ENCODE measurements around the gene ATP5PB.

ATP5PB gene

DNA sequence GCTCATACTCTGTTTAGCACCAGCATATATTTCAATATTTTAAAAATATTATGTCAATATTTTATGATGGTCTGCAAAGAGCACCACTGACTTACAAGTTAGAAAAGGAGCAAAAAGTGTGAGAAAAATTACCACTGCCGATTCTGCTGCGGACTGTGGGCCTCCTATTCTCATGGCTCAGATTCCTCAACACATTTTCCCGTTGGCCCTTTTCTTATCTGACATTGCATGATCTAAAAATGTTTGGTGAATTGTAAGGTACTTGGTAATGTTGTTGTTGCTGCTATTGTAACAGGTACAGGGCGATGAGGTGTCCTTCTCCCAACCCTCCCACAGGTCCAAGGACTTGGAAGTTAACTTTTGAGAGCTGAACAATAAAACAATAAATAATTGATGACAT, 25.3 kb downstream of the ATP5PB start:
- no peak for DNase-seq (ENCODE audit: low spot score in 2 of 2)
- Mint-ChIP-seq H3K4me1 (peaks cover 39% of the 10 kb centered on the region), H3K27ac (peak overlapping the region; percentile 92), H3K36me3 (peaks cover 12% of the 10 kb centered on the region), H3K27me3 (no peaks in the 10 kb centered on the region), H3K9me3 (no peaks in the 10 kb centered on the region), H3K4me3 (peak overlapping the region; percentile 87)
- no peak for ATAC-seq (ENCODE audit: low read depth)

DNA sequence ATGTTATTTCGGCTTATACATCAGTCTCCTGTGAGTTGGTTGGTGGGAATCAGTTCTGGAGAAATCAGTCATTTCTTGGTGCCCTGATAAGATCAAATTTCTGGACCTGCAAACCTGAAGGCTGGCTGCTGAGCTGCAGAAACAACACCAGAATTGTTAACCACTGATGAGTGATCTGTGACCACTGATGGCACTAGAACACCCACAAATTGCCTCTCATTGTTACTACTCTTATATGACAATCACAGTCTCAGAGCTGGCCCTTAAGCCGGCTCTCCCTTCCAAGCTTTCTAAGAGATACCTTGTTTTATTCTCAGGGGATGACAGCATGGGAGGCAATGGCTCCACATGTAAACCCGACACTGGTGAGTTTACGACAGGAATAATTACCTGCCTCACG, 26.4 kb downstream of the ATP5PB start:
- H3K4me1 Mint-ChIP-seq: peaks cover 42% of the 10 kb centered on the region
- DNase-seq (ENCODE audit: low spot score in 2 of 2): no peak
- peak overlapping the region; percentile 22 for H3K27ac Mint-ChIP-seq
- H3K36me3 Mint-ChIP-seq: peaks cover 12% of the 10 kb centered on the region
- H3K9me3 Mint-ChIP-seq: no peaks in the 10 kb centered on the region
- no peaks in the 10 kb centered on the region for H3K27me3 Mint-ChIP-seq
- H3K4me3 Mint-ChIP-seq: peak overlapping the region; percentile 64
- ATAC-seq (ENCODE audit: low read depth): no peak

DNA sequence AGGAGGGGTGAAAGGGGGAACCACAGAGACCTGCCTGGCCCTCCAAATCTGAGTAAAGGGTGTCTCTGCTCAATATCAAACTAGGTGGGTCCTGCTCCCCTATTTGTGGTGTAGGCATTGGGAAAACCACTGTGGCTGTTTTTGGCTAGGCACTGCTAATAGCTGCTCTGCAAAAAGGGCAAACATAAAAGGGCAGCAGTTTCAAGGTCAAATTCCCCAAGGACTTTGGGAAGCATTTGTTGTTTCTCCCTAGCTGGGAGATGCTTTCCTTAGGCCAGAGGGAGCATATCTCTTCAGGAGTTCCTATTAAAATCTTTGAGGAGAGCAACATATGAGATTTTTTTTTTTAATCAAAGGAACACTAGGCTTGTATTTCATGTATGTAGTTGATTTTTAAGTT, 26.9 kb downstream of the ATP5PB start:
- H3K27ac Mint-ChIP-seq: peak overlapping the region; percentile 86
- peaks cover 43% of the 10 kb centered on the region for H3K4me1 Mint-ChIP-seq

DNA sequence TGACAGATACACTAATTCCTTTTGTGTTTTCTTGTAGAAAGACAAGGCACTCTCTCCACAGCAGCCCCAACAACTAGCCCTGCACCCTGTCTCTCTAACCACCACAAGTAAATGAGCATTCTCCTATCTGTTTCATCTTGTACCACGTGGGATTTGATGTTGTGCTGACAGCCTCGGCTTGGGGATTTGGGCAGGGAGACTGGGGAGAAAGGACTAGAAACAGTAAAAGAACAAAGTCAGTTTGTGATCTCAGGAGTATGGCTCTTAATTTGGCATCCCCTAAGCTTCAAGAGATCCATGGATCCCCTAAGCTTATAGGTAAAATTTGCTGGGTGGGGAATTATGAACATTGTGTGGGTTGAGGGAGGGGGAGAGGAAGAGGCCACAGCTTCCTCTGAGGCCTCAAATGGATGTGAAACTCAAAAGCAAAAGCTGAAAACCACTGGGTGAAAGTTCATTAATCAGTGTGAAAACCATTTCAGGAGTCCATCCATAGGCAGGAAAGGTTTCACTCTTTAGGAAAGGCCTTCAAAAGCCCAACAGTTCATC, 27.6 kb downstream of the ATP5PB start:
- H3K4me1 Mint-ChIP-seq: peaks cover 45% of the 10 kb centered on the region
- ATAC-seq (ENCODE audit: low read depth): peak; percentile 78
- H3K36me3 Mint-ChIP-seq: peaks cover 12% of the 10 kb centered on the region

More for the DNA sequence above, 26.9 kb downstream of the ATP5PB start:
- H3K27me3 Mint-ChIP-seq: no peaks in the 10 kb centered on the region
- ATAC-seq (ENCODE audit: low read depth) (no peak), DNase-seq (ENCODE audit: low spot score in 2 of 2) (no peak)
- peaks cover 12% of the 10 kb centered on the region for H3K36me3 Mint-ChIP-seq
- no peaks in the 10 kb centered on the region for H3K9me3 Mint-ChIP-seq
- H3K4me3 Mint-ChIP-seq: peak overlapping the region; percentile 64

DNA sequence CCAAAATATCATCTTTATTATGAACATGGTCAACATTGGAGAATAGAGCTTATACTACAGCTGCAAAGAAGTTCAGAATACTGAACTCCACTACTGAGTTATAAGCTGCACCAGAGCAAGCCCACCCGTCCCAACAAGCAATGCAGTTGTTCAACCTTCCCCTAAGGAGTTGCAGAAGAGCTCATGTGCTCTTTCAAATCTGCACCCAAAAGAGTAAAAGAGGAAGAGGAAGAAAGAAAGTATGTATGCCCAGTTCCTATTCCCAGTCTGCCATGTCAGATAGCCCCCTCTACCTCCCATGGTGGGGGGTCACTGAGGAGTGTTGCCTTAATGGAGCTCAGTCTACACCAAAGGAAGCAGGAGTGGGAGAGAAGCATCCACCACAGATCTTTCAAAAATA, 31.4 kb downstream of the ATP5PB start:
- peaks cover 34% of the 10 kb centered on the region for H3K4me1 Mint-ChIP-seq
- no peak for DNase-seq (ENCODE audit: low spot score in 2 of 2)

More for the DNA sequence above, 27.6 kb downstream of the ATP5PB start:
- H3K4me3 Mint-ChIP-seq: peak overlapping the region; percentile 50
- H3K9me3 Mint-ChIP-seq: no peaks in the 10 kb centered on the region
- peak; percentile 19 to 21 for DNase-seq (ENCODE audit: low spot score in 2 of 2)
- H3K27ac Mint-ChIP-seq: peak overlapping the region; percentile 86
- no peaks in the 10 kb centered on the region for H3K27me3 Mint-ChIP-seq

DNA sequence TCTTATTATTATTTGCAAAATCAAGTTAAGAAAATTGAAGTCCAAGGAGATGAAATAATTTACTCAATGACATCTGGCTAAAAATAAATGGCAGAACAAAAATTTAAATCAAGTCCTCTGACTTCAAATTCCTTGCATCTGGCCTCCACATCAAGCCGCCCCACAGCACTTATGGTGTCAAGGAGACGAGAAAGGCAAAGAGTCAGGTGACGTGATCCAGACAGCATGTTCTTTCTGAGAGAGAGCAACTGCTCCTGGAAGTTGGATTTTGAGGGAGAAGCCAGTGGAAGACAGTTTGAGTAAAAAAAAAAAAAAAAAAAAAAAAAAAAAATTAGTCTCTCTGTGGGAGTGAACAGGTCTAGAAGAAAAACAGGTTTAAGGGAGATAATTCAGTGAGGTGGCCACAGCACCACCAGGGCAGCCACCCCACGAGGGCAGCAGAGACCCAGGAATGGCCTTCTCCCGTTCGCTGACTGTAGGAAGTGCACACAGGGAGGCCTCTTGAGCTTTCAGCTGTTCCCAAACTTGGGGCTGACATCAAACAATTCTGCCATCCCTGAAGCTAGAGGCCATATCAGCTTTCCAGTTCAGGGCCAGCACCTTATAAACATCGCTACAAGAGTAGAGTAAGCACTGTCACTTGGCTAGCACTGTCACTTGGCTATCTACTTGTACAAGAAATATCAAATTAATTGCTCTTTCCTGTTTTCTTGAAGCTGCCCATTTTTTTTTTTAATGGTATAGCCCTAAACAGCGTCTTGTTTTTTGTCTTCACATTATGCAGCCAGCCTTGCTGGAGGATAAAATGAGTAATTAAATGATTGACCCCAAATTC, 32.3 kb downstream of the ATP5PB start:
- H3K36me3 Mint-ChIP-seq: peaks cover 8% of the 10 kb centered on the region
- no peak overlapping the region for H3K27ac Mint-ChIP-seq
- no peak overlapping the region for H3K4me3 Mint-ChIP-seq
- DNase-seq (ENCODE audit: low spot score in 2 of 2) (no peak), ATAC-seq (ENCODE audit: low read depth) (peak; percentile 53)
- no peaks in the 10 kb centered on the region for H3K27me3 Mint-ChIP-seq
- no peaks in the 10 kb centered on the region for H3K9me3 Mint-ChIP-seq
- peaks cover 27% of the 10 kb centered on the region for H3K4me1 Mint-ChIP-seq

More for the DNA sequence above, 31.4 kb downstream of the ATP5PB start:
- Mint-ChIP-seq H3K4me3 (no peak overlapping the region), H3K36me3 (peaks cover 8% of the 10 kb centered on the region), H3K27me3 (no peaks in the 10 kb centered on the region), H3K9me3 (no peaks in the 10 kb centered on the region), H3K27ac (no peak overlapping the region)
- no peak for ATAC-seq (ENCODE audit: low read depth)

DNA sequence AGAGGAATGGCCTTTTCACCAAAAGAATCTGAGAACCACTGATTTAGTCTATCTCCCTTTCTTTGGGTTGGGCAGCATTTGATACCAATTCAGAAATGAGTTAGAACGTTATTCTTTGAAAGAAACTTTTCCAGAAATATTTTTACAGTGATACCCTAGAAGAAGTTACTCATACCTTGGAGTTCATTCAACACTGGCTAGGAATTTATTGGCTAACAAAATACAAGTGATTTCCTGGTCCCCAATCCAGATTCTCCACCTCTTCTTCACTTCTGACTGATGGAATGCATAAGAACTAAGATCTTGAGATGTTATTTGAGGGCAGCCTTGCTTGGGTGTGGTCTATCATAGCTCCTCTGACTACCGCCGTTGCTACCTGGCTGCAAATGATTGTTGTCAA, 33.9 kb downstream of the ATP5PB start:
- H3K9me3 Mint-ChIP-seq: no peaks in the 10 kb centered on the region
- H3K27me3 Mint-ChIP-seq: no peaks in the 10 kb centered on the region
- no peak for ATAC-seq (ENCODE audit: low read depth)
- H3K27ac Mint-ChIP-seq: peak overlapping the region; percentile 12
- peaks cover 2% of the 10 kb centered on the region for H3K36me3 Mint-ChIP-seq
- no peak overlapping the region for H3K4me3 Mint-ChIP-seq
- peaks cover 12% of the 10 kb centered on the region for H3K4me1 Mint-ChIP-seq
- DNase-seq (ENCODE audit: low spot score in 2 of 2): no peak

DNA sequence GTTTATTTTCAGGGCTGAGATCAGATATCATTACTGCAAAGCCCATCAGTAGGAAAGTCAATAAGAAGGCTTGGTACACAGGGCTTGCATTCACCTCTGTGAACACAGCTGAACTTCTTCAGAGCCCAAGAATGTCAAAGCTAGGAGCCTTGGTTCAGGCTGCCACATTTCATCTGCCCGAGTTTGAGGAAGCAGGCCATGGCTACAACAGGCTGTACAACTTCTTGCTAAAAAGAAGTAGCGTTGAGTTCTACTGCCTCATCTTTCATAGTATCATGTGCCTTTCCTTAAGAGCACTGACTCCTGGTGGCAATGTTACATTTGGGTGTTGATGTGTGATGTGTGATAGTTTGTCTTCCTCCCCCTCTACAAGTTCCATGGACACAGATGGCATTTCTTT, 34.6 kb downstream of the ATP5PB start:
- Mint-ChIP-seq H3K9me3 (no peaks in the 10 kb centered on the region), H3K4me1 (peaks cover 9% of the 10 kb centered on the region), H3K4me3 (no peak overlapping the region), H3K36me3 (no peaks in the 10 kb centered on the region), H3K27me3 (no peaks in the 10 kb centered on the region), H3K27ac (peak overlapping the region; percentile 12)
- ATAC-seq (ENCODE audit: low read depth) (no peak), DNase-seq (ENCODE audit: low spot score in 2 of 2) (no peak)

DNA sequence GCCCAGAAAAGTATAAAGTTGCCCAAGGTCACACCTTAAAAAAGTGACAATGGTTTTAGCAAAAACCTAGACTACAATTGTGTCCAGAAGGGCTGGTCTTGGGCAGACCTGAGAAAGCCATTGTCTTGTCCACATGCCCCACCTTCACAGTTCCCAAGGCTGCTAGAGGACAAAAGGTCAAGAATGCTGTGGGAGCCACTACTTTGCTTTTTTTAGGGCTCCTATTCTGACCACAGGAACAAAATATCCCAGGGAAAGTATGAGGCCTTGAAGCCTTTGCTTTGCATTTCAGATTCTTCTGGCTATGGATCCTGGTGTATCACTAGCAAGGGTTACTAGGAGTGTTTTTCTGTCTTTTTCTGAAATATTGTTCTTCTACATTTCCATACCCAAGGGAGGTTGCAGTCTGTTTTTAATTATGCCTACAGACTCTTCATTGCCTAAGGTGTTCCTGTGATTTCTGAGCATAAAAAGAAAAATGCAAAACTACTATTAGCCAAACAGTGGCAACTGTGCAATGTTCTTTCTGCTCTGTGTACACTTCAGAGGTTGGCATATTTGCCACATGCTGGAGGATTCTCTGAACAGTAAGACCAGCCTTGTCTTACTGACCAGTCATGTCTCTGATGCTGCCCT, 35.2 kb downstream of the ATP5PB start:
- H3K4me1 Mint-ChIP-seq: peaks cover 9% of the 10 kb centered on the region
- no peaks in the 10 kb centered on the region for H3K9me3 Mint-ChIP-seq
- no peaks in the 10 kb centered on the region for H3K27me3 Mint-ChIP-seq
- ATAC-seq (ENCODE audit: low read depth) (no peak), DNase-seq (ENCODE audit: low spot score in 2 of 2) (no peak)
- H3K36me3 Mint-ChIP-seq: no peaks in the 10 kb centered on the region
- no peak overlapping the region for H3K27ac Mint-ChIP-seq
- no peak overlapping the region for H3K4me3 Mint-ChIP-seq

DNA sequence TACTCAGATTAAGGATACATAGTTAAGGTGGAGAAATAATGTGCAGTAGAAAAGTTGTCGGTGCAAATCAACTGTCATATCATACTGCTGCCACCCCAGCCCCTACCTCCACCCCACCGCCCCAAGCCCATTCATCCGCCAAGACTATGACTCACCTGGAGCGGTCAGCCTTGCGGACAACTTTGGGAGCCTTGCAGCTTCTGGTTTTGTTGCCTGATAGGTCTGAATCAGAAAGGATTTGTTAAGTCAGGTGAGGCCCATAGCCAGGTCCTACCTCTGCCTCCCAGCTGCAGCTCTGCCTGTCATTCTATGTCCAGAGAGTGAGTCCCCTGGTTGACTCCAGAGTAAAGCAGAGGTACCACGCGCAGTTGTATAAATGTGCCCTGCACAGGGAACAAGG, 37.2 kb downstream of the ATP5PB start:
- Mint-ChIP-seq H3K36me3 (no peaks in the 10 kb centered on the region), H3K27me3 (no peaks in the 10 kb centered on the region), H3K9me3 (no peaks in the 10 kb centered on the region), H3K4me3 (no peak overlapping the region), H3K27ac (no peak overlapping the region), H3K4me1 (peaks cover 8% of the 10 kb centered on the region)
- DNase-seq (ENCODE audit: low spot score in 2 of 2) (no peak), ATAC-seq (ENCODE audit: low read depth) (no peak)

DNA sequence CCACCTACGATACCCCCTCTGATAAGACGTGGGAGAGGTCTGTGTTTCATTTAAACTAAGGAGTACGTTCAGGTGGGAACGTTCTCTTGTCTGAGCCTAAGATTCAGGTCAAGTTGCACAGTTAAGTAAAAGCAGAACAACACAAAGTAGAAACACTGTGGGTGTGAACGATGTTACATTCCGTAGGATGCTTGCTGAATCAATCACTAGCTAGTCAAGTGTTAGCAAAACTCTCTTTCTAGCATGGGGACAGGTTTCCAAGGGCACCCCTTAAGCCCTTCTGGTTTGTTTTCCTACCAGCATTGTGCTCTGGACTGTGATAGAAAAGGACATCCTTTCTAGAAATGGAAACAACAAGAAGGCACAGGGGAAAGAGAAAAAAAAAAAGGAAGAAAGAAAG, 37.9 kb downstream of the ATP5PB start:
- H3K9me3 Mint-ChIP-seq: no peaks in the 10 kb centered on the region
- ATAC-seq (ENCODE audit: low read depth) (no peak), DNase-seq (ENCODE audit: low spot score in 2 of 2) (no peak)
- no peaks in the 10 kb centered on the region for H3K36me3 Mint-ChIP-seq
- peaks cover 5% of the 10 kb centered on the region for H3K4me1 Mint-ChIP-seq
- no peak overlapping the region for H3K4me3 Mint-ChIP-seq
- H3K27me3 Mint-ChIP-seq: no peaks in the 10 kb centered on the region
- H3K27ac Mint-ChIP-seq: no peak overlapping the region

DNA sequence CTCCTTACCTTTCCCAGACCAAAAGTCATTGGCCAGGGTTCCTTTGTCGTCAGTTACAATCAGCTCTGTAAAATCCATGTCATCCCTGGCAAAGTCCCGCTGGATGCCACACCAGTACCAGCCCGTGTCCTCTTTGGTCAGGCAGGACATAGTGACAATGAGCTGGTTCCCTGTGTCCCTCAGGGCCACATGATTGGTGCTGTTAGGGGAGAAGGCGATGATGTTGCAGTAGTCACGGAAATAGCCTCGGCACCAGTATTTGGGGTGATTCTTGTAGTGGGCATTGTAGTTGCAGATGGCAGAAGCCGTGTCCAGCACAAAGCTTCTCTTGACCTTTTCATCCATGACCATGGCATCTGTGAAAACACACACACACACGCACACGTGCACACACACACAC, 39.4 kb downstream of the ATP5PB start:
- Mint-ChIP-seq H3K4me1 (peaks cover 5% of the 10 kb centered on the region), H3K4me3 (no peak overlapping the region), H3K36me3 (no peaks in the 10 kb centered on the region), H3K27ac (no peak overlapping the region), H3K9me3 (no peaks in the 10 kb centered on the region), H3K27me3 (no peaks in the 10 kb centered on the region)
- ATAC-seq (ENCODE audit: low read depth) (no peak), DNase-seq (ENCODE audit: low spot score in 2 of 2) (no peak)

DNA sequence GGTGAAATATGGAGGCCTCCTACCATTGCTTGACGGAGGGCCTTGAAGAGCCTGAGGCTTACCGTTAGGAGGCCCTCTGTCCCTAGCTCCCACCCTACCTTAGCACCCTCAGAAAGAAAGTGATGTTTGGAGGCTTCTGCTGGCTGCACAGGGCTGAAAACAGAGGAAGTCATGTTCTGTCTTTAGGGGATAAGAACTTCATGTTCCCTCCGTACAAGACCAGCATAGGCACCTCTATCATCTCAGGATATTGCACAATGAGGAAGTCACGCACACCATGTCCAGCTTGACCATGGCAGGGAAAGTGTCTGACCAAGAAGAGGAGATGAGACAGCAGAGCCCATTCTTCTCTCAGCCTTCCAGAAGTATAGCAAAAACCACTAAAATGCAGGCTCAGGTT, 40.3 kb downstream of the ATP5PB start:
- Mint-ChIP-seq H3K4me1 (peaks cover 5% of the 10 kb centered on the region), H3K27ac (no peak overlapping the region), H3K4me3 (no peak overlapping the region), H3K9me3 (no peaks in the 10 kb centered on the region), H3K27me3 (no peaks in the 10 kb centered on the region), H3K36me3 (no peaks in the 10 kb centered on the region)
- ATAC-seq (ENCODE audit: low read depth): no peak
- DNase-seq (ENCODE audit: low spot score in 2 of 2): no peak

DNA sequence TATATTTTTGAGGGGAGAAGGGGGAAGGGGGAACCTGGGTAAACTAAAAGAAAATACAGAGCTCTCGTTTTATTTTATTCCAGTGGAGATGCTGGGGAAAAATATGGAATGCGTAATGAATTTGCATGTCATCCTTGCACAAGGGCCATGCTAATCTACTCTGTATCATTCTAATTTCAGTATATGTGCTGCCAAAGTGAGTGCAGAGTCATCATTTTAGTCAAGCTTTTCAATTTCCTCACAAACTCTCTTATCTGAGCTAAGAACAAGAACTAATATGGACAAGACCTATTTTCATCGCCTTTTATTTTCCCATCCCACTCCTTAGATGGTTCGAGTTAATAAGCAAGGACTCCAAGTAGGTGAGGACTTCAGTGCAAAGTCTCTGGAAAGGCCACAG, 41.0 kb downstream of the ATP5PB start:
- H3K36me3 Mint-ChIP-seq: no peaks in the 10 kb centered on the region
- no peak overlapping the region for H3K27ac Mint-ChIP-seq
- H3K4me3 Mint-ChIP-seq: no peak overlapping the region
- H3K27me3 Mint-ChIP-seq: no peaks in the 10 kb centered on the region
- no peak for DNase-seq (ENCODE audit: low spot score in 2 of 2)
- H3K4me1 Mint-ChIP-seq: peaks cover 5% of the 10 kb centered on the region
- no peak for ATAC-seq (ENCODE audit: low read depth)
- no peaks in the 10 kb centered on the region for H3K9me3 Mint-ChIP-seq

Measured in memory B cell (primary cell).